ENCODE measurements around the gene NXF2. TPM values are rescaled to one million over a fixed set of nuclear protein-coding genes. Genes with fewer than 3 reads are reported as not detected.
"Not testable (repeated sequence)": the region's sequence is repeated elsewhere in the genome, so short reads cannot be mapped to it uniquely, and the experiment has no call there.

NXF2 gene
- total RNA-seq = not detected

- ATAC-seq; DNase-seq (ENCODE audit: low spot score); intact Hi-C loops (cut with DNase I): not testable (repeated sequence)
Observed at GRCh38 chrX:102246893-102247292, at the start of gene NXF2. Gene NXF2, plus strand, starts transcription at chrX:102247167. Its CDS starts 59,912 bp downstream, at chrX:102307079.

- ATAC-seq; DNase-seq (ENCODE audit: low spot score); intact Hi-C loops (cut with DNase I): not testable (repeated sequence)
Observed at GRCh38 chrX:102207940-102208339, 39.0 kb upstream of the NXF2 start.

GRCh38 chrX:102214986-102215385 lies 32.0 kb upstream of the NXF2 start, which contains the start of gene TCP11X1:
Gene TCP11X1, plus strand, starts transcription at chrX:102215301.
- ATAC-seq; intact Hi-C loops (cut with DNase I); DNase-seq (ENCODE audit: low spot score): not testable (repeated sequence)

- ATAC-seq; DNase-seq (ENCODE audit: low spot score); intact Hi-C loops (cut with DNase I): not testable (repeated sequence)
Observed at GRCh38 chrX:102216497-102216896, 30.5 kb upstream of the NXF2 start.

GRCh38 chrX:102235678-102236077 lies 11.3 kb upstream of the NXF2 start:
- ATAC-seq; intact Hi-C loops (cut with DNase I); DNase-seq (ENCODE audit: low spot score): not testable (repeated sequence)

- DNase-seq (ENCODE audit: low spot score) = peak; percentile 7
- ATAC-seq; intact Hi-C loops (cut with DNase I): not testable (repeated sequence)
Observed at GRCh38 chrX:102240265-102240664, 6.7 kb upstream of the NXF2 start.

- ATAC-seq; DNase-seq (ENCODE audit: low spot score); intact Hi-C loops (cut with DNase I): not testable (repeated sequence)
Observed at GRCh38 chrX:102272231-102272630, 25.3 kb downstream of the NXF2 start.

GRCh38 chrX:102338162-102338561 lies 91.2 kb downstream of the NXF2 start:
- intact Hi-C loops (cut with DNase I) = no loop called here
- DNase-seq (ENCODE audit: low spot score) (no peak), ATAC-seq (no peak)

GRCh38 chrX:102339312-102340298 lies 92.6 kb downstream of the NXF2 start:
- ATAC-seq (no peak), DNase-seq (ENCODE audit: low spot score) (no peak)
- intact Hi-C loops (cut with DNase I) = no loop called here

GRCh38 chrX:102341867-102342266 lies 94.9 kb downstream of the NXF2 start:
- ATAC-seq (no peak), DNase-seq (ENCODE audit: low spot score) (no peak)
- intact Hi-C loops (cut with DNase I) = no loop called here

GRCh38 chrX:102345916-102346315 lies 98.9 kb downstream of the NXF2 start:
- ATAC-seq = no peak

More at GRCh38 chrX:102345916-102346315, 98.9 kb downstream of the NXF2 start:
- intact Hi-C loops (cut with DNase I) = no loop called here
- peak; percentile 85 for DNase-seq (ENCODE audit: low spot score)

Other genes with a start within 250 kb of the NXF2 start
- gene TCEAL2, start 121.5 kb upstream of the NXF2 start, total RNA-seq = 6.2 TPM
- gene TCEAL6, start 104.7 kb upstream of the NXF2 start, total RNA-seq = not detected
- 1.0 TPM for gene BEX5, start 91.2 kb upstream of the NXF2 start, total RNA-seq
- gene TCP11X1, start 31.9 kb upstream of the NXF2 start, total RNA-seq = not detected
- not detected for gene NXF2B, start 192.8 kb downstream of the NXF2 start, total RNA-seq
- not detected for gene TCP11X2, start 224.6 kb downstream of the NXF2 start, total RNA-seq

Data from sciatic nerve (tissue), 2 donors.